Heart left ventricle (tissue), 16 donors: ENCODE data around the gene TREH. TPM values are rescaled to one million over a fixed set of nuclear protein-coding genes. Genes with fewer than 3 reads are reported as not detected.

Experiments used
- ATAC-seq, 4 donors: fragments of 200-7000 bp; cut with Tn5 transposase; one replicate each; pipeline ENCODE4 v1.9.1; 2020 to 2022; ENCODE audit warnings: moderate library complexity in 4 of 4, mild to moderate bottlenecking in 3 of 4, moderate number of reproducible peaks in 1 of 4
- DNase-seq, 5 donors: peaks; one replicate each; pipeline ENCODE4 v3.0.0-alpha.2; 2020
- H3K27ac ChIP-seq, 12 donors: fragments of 200-600 bp; sonication (generic) in 4 of 12; one replicate each; pipeline versions ENCODE4 v1.5.0 to v1.8.0; 2016 to 2022; ENCODE audit warnings: mild to moderate bottlenecking in 2 of 12
- H3K27me3 ChIP-seq, 9 donors: fragments of 200-600 bp; sonication (generic) in 2 of 9; one replicate each; pipeline versions ENCODE4 v1.5.1 to v1.8.0; 2016 to 2022; ENCODE audit warnings: mild to moderate bottlenecking in 3 of 9
- H3K36me3 ChIP-seq, 9 donors: fragments of 200-600 bp; sonication (generic) in 2 of 9; one replicate each; pipeline versions ENCODE4 v1.5.0 to v1.8.0; 2018 to 2022; ENCODE audit warnings: mild to moderate bottlenecking in 2 of 9
- H3K4me1 ChIP-seq, 12 donors: fragments of 200-600 bp; sonication (generic) in 4 of 12; one replicate each; pipeline versions ENCODE4 v1.5.0 to v1.8.0; 2016 to 2022; ENCODE audit warnings: mild to moderate bottlenecking in 3 of 12
- H3K4me3 ChIP-seq, 12 donors: fragments of 200-600 bp; sonication (generic) in 4 of 12; one replicate each; pipeline versions ENCODE4 v1.5.0 to v1.8.0; 2017 to 2022; ENCODE audit warnings: mild to moderate bottlenecking in 9 of 12, moderate library complexity in 4 of 12
- H3K9me3 ChIP-seq, 12 donors: fragments of 200-600 bp; sonication (generic) in 4 of 12; one replicate each; pipeline versions ENCODE4 v1.5.0 to v1.8.0; 2016 to 2022; ENCODE audit warnings: mild to moderate bottlenecking in 1 of 12
- CTCF ChIP-seq, 12 donors: fragments of 200-600 bp; sonication (generic) in 4 of 12; IDR thresholded peaks; one replicate each; pipeline versions ENCODE4 v1.5.0 to v1.8.0; 2018 to 2022; ENCODE audit warnings: antibody characterized with exemption in 12 of 12, mild to moderate bottlenecking in 5 of 12
- POLR2A ChIP-seq, 2 donors: fragments of 450-650 bp; IDR thresholded peaks; one replicate each; pipeline ENCODE4 v1.6.1; 2017; ENCODE audit warnings: antibody characterized with exemption in 2 of 2, mild to moderate bottlenecking in 2 of 2, moderate library complexity in 2 of 2
- WGBS, 4 donors: extraction: QIAGEN DNeasy Blood & Tissue Kit in 2 of 4; methylation state at CpG; one replicate each; pipeline versions ENCODE4 v1.1.5 to v1.1.7; 2013 to 2018; 5-methylcytosine and 5-hydroxymethylcytosine counted together
- intact Hi-C, 10 donors: fragments of 100-400 bp; cut with DNase I; formaldehyde crosslinking; loops; one replicate each; pipeline versions ENCODE4 v1.11.1 to v1.14.2; 2022
- polyA plus RNA-seq, 2 donors: library from polyadenylated mRNA; stranded (reverse); fragments of 200-250 nt; gene quantifications; one replicate each; pipeline ENCODE4 v1.2.3, GENCODE V29; 2013
- total RNA-seq, 9 donors: library from RNA; depleted of rRNA in 2 of 9; stranded (reverse); fragments of >200 nt in 2 of 9; fragmentation: NEBNext Ultra II Directional in 3 of 9; extraction: Animal tissue kit (Norgen Biotek cat#: 25700) in 3 of 9; gene quantifications; one replicate each; pipeline versions ENCODE4 v1.1.0 to v1.2.4, GENCODE V29; 2016 to 2023
- donor health status: ischemic (EF 13 %, LVEDD 7.1; RV severe dilation, severe dysfunction).
- donor health status: healthy with polysubstance abuse.
- donor health status: DM: no; HTN: yes; CAD: no.
- donor health status: DM: no; HTN: no; CAD: no.
- donor health status: ischemic (EF 25% LVEDD 6.9; RV normal size, moderate dysfunction).
- donor health status: ischemic (EF 25% LVEDD 5.7; RV mildly dilated, moderate dysfunction).
- donor health status: healthy.
- donor health status: DM: yes; HTN: yes; CAD: no.
- donor health status: ischemic (EF 35%, LVEDD 5.7; RV mildly dilated, moderate dysfunction).
- donor health status: nonischemic (EF 11% LVEDD 7.7; RV severe dilation, severe dysfunction).
- donor health status: DM: yes; HTN: yes; CAD: no.
- donor health status: PGD.
- donor health status: ischemic (EF 29% LVEDD 5.4; RV normal size, mild dysfunction).
- donor health status: nonischemic (EF 23%, LVEDD 6.1; RV moderate dilation, normal function).

Gene TREH
- total and polyA plus RNA-seq, 11 donors: 0.17 to 1.7 TPM; not detected in 9

GRCh38 chr11:118662401-118663271 lies 16.8 kb downstream of the TREH start:
- Histone ChIP-seq H3K36me3 (peaks cover 0 to 11% (median 3%) of the 10 kb centered on the region in 9 donors), H3K4me3 (no peak overlapping the region), H3K27me3 (no peaks in the 10 kb centered on the region), H3K4me1 (peaks cover 0 to 26% (median 14%) of the 10 kb centered on the region in 12 donors), H3K27ac (no peak overlapping the region), H3K9me3 (no peaks in the 10 kb centered on the region)
- ATAC-seq (no peak), DNase-seq (peak in 2 of 5 donors; percentile 17 to 36)
- 61 to 81% (median 78%) methylated on average over 8 of the region's 8 CpGs for WGBS, 4 donors
- intact Hi-C loops: no loop called here
- TF ChIP-seq CTCF (IDR thresholded peaks at IDR 0.05) (no peak), POLR2A (IDR thresholded peaks at IDR 0.05) (no peak)

- Histone ChIP-seq H3K4me3 (no peak overlapping the region), H3K27ac (no peak overlapping the region), H3K9me3 (no peaks in the 10 kb centered on the region), H3K27me3 (no peaks in the 10 kb centered on the region), H3K4me1 (peaks cover 0 to 26% (median 14%) of the 10 kb centered on the region in 12 donors), H3K36me3 (peaks cover 0 to 21% (median 13%) of the 10 kb centered on the region in 9 donors)
- ATAC-seq: no peak
- TF ChIP-seq POLR2A (IDR thresholded peaks at IDR 0.05) (no peak), CTCF (IDR thresholded peaks at IDR 0.05) (no peak)
- 88 to 91% (median 89%) methylated on average over 8 to 19 of the region's 19 CpGs for WGBS, 4 donors
- intact Hi-C loops: no loop called here
- peak in 2 of 5 donors; percentile 23 to 52 for DNase-seq
These were observed 17.8 kb downstream of the TREH start for GRCh38 chr11:118661425-118662301.

- no peak for ATAC-seq
- Histone ChIP-seq H3K36me3 (peaks cover 0 to 29% (median 21%) of the 10 kb centered on the region in 9 donors), H3K9me3 (no peaks in the 10 kb centered on the region), H3K27me3 (no peaks in the 10 kb centered on the region), H3K4me3 (no peak overlapping the region), H3K4me1 (peaks cover 0 to 26% (median 14%) of the 10 kb centered on the region in 12 donors), H3K27ac (no peak overlapping the region)
- intact Hi-C loops: no loop called here
- WGBS, 4 donors: 84 to 91% (median 88%) methylated on average over 5 to 7 of the region's 7 CpGs
- peak in 2 of 5 donors; percentile 26 to 50 for DNase-seq
- TF ChIP-seq CTCF (IDR thresholded peaks at IDR 0.05) (no peak), POLR2A (IDR thresholded peaks at IDR 0.05) (no peak)
These were observed 18.6 kb downstream of the TREH start for GRCh38 chr11:118660681-118661424.
